Activated CD4-positive, alpha-beta T cell treated with anti-CD3 and anti-CD28 coated beads, Interleukin-2, Interleukin-4, amounts not matched to agents 100 ng/mL and 50 ng/mL, durations not matched to agents 16 hours and 8 hours (primary cell): ENCODE measurements around the gene EFR3B.

ENCODE experiments used
- DNase-seq: peaks from one replicate; pipeline ENCODE4 v3.0.0-alpha.2; 2020; ENCODE audit warnings: low spot score

EFR3B gene

DNA sequence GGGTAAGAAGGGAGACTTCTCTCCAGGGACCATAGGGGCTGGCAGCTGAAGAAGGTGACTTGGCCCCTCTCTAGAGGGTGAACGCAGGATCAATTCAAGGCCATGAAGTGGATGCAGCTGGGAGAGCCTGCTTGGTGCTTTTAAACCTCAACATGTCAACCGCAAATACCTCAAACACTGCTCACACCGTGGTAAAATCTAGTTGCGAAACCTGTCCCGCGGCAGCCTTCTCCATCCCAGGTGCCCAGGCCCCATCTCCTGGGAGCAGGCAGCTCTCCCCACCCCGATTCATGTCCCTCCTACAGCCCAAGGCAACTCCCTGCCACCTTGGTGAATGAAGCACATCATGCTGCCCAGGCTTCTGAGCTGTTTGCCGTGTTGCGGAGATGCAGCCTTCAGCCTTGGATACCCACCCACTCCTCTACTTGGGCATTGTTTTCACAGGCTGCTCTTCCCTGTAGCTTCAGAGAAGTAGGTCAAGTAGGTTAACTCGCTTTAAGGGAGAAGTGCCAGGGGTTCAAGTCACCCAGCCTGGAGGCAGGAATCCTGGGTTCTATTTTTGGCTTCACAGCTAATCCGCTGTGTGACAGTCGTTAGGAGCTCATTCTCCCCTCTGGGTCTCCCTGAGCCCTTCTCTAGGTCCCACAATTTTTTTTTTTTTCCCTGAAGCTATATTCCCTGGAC is 6.2 kb upstream of the EFR3B start:
- DNase-seq = no peak

DNA sequence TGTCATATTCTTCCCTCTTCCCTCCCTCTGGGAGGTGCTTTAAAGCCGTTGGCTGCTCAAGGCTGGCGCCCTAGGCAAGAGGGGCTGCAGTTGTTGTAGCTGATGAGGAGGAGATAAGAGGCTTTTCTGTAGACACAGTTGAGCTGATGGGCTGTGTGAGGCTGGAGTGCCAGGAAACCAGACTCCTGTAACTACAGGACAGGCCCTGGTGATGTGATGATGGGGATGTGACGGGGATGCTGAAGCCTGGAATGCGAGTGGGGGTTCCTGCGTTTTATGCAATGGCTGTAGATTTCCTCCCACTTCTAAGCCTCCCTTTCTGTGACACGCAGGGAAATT is 5.7 kb upstream of the EFR3B start:
- DNase-seq = no peak

DNA sequence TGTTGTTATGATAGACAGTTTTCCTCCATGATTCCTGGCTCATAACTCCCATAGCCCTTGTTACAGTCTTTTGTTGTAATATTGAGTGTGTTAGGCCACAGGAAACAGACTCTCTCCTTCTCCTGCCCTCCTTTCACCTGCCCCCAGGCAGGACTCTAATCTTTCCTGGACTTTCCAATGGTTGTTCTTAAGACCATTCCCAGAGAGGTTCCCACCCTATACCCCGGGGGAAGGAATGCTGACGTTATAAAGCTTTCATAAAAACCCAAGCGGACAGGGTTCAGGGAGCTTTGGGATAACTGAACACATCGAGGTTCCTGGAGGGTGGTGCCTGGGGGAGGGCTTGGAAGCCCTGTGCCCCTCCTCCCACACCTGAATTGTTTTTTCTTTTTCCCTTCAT is 2.8 kb upstream of the EFR3B start:
- DNase-seq = no peak

DNA sequence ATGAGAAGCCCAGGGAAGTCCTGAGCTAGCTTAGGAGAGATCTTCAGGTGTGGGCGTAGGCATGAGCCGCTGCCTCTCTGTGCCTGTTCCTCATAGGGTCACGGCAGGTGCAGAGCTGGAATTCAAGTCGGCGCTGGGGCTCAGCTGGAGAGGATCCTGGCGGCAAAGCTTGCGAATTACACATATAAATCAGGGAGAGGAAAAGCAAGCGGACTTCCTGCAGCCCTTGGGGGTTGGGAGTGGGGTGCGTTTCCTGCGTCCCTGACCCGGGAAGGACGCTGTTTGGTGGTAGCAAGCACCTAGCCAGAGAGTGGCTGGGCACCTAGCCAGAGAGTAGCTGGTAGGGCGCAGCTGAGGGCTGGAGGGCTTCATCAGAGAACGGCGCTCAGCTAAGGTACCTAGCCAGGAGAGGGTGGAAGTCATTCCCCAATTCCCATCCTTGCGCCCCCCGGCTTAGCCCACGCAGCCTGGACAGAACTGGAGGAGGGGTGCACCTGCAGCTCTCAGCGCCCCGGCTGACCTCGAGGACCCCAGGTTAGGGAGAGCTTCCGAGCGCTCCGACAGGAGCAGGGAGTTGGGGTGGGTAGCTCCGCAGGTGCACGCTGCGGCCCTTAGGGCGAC is 459 bp upstream of the EFR3B start:
- no peak for DNase-seq

- no peak for DNase-seq
Measured at GRCh38 chr2:25042321-25043240, 705 bp downstream of the EFR3B start.

GRCh38 chr2:25043241-25043867 is 1.5 kb downstream of the EFR3B start:
- peak; percentile 42 for DNase-seq

DNA sequence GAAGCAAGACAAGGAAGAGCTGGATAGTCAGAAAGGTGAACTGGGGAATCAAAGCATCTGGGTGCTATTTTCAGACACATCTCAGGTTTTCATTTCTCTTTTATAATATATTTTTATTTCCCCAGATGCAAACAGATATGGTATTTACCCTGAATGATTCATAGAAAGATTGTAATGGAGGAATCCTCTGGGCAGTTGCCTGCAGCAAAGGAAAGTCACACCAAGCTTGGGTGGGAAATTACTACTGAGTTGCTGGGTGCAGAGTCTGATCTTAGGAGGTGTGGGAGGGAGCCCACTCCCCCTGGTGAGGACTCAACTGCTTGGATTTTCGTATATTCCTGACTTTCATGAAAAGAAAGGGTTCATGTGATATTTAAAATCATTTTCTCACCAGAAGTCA is 2.1 kb downstream of the EFR3B start:
- DNase-seq = no peak

DNA sequence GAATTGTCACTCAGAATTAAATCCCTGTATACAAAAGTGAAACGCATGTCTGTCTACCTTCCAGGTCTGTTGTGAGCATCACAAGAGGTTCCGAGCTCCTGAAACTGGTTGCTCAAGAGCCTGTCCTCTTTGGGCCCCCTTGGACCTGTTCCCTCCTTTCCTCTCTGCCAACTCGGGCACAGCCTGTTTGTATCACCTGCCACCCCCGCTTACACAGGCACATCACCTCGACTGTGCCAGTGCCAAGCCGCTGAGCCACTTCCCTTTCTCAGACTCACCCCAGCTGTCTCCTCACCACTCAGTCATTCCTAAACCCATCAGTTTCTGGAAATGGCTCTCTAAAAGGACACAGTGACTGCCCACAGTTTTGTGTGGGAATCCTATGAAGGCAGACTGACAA is 3.1 kb downstream of the EFR3B start:
- peak; percentile 15 for DNase-seq

DNA sequence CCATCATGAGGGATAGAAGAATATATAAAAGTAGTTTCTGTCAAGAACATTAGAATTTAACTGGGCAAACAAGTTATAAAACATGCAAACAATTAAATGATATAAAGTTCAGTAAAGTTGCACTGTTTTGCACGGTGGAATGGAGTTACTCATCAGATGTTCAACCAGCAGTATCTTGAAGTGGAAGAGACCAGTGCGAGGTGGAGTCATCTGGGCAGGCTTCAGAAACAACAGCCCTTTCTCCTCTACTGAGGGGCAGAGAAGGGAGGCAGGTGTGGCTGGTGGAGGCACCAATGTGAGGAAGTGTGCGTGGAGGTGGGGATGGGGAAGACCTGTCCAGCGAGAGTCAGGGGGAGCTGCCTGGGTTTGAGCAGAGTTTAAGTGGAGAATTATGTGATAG is 7.5 kb downstream of the EFR3B start:
- no peak for DNase-seq

DNA sequence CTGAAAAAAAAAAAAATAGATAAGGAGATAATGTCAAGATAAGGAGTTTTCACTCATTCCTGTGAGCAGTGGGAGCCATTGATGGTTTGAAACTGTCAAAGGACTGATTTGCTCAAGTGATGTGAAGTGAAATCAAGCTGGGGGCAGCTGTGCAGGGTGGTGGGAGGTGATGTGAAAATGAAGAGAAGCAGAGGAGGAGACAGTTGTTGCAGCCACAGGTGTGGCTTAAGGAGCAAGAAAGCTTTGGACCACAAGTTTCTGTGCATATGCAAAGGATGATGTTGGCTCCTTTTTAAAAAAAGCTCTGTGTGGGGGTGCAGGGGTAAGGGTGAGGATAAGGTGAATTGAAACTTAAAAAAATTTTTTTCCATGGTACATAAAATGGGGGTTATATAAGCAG is 8.3 kb downstream of the EFR3B start:
- no peak for DNase-seq

DNA sequence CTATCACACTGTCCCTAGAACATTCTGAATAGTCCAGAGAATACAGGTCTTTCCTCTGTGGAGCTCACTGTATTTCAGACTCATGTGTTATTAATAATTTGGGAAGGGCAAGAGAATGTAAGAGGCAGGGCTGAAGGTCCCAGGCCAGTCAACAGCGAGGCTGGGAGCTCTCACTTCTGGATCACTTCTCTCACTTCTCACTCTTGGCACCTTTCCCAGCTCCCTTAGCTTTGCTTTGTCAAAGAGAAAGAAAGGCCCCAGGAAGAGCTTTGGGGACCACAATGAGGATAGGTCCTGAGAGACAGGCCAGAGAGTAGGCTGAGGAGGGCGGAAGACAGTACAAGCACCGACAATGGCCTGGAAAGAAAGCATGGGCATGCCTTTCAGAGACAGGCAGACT is 11.2 kb downstream of the EFR3B start:
- no peak for DNase-seq

- no peak for DNase-seq
Measured at GRCh38 chr2:25054720-25055119, 12.8 kb downstream of the EFR3B start.

GRCh38 chr2:25055376-25055920 is 13.6 kb downstream of the EFR3B start:
- DNase-seq = no peak

DNA sequence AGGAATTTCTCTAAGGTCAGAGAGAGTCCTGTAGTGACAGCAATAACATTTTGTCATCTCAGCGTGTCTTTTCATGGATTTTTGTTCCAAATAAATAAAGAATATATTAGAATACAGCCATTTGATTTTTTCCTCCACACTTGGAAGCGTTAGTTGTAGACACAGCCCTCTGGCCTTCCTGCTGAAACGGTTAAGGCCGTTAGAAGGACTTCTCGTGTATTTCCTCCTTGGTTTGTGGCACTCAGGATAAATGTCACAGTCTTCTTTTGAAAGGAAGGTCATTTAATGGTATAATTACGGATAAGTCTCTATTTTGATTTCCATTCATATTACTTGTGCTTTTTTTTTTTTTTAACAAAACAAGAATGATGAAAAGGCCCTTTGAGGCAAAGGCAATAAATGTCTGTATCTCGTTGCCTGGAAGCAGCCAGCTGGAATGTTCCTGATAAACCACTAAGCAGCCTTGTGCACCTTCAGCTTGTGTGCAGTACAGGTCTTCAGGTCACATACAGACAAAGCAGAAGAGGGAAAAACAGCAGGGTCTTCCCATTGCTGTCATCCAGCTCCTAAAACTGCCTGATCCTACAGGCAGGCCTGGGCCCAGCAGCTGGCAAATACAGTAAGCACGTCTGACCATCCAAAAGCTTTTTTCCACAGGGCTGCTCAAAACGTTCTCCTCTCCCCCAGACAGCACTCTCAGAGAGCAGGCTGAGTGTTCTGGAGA is 14.4 kb downstream of the EFR3B start:
- no peak for DNase-seq

DNA sequence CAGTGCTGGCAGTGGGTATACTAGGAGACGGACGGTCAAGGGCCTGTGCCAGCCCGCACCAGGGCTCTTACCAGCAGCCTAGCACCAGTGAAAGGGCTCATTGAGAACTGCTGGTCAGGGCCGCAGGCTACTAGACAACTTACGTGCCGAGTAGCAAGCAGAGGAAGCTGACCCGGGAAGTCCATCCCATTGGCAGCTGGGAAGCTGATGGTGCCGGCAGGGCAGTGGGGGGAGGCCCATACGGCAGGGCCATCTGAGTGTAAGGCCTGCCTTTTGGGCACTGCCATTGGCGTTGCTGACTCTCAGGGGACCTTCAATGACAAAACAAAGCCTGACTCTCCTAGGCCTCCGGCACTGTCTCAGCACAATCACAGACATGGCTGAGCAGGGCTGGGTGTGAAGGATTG is 20.6 kb downstream of the EFR3B start:
- no peak for DNase-seq

DNA sequence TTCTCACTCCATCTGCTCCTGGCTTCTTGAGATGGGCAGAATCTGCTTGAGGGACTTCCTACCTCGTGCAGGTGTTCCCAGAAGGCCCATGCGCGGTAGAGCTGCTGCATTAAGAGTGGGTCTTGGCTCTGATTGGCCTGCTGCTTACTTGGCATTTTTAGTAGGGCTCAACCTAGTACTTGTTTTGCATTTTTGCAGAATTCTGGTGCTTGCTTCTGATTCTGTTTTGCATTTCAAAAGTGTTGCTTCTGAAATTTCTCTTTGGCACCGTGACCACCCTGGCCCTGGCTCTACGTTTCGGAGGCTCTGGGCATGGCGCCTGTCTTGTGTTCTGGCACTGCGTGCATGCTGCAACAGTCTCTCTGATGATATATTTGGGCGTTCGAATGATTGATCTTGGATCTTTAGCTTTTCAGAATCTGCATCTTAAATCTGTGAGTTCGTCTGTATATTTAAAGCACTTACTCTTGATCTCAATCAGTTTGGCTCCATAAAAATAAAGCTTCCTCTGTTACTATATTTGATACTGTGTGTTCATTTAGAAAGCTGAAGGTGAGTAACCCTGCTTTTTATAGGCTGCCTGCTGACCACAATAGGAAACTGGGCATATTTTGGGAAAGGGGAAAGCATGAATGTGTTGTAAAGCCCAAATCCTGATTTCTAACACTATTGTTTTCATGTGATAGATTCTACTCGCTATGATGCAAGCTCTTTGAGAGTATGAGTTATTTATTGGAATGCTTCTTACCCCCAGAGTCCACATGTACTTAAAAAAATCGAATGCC is 22.2 kb downstream of the EFR3B start:
- DNase-seq = no peak

GRCh38 chr2:25065768-25066167 is 23.9 kb downstream of the EFR3B start:
- no peak for DNase-seq

- DNase-seq = no peak
Measured at GRCh38 chr2:25066455-25066854, 24.6 kb downstream of the EFR3B start.

DNA sequence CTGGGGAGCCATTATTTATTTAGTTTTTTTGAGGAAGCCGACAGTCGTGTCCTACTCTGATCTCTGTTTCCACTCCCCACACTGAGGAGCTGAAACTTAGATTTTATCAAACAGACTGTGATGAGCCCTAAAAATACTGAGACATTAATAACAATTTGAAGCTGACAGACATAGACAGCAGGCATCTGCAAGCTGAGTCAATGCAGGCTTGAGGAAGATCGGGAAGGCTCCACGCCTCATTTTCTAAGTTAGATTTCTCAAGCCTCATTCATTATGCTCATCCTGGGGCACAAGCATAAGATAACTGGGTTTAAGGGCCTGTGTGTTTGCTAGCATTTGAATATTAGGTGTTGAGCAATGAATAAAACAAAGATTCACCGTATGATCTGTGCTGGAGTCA is 26.3 kb downstream of the EFR3B start:
- DNase-seq = no peak

DNA sequence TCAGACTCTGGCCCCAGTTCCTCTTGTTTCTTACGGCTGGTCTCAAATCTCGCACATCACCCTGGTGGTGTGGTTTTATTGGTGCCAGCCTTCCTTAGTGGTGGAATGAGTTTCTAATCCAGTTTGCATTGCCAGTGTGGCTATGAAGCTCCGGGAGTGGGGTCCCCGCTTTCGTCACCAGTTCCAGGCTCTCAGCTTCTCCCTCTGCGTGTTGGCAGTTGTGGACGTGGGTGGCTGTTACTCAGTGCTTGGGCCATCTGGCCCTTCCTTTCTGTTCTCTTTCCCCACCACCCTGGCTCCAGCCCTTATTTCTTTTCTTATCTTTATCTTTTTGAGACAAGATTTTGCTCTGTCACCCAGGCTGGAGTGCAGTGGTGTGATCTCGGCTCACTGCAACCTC is 30.1 kb downstream of the EFR3B start:
- no peak for DNase-seq

GRCh38 chr2:25072606-25073005 is 30.7 kb downstream of the EFR3B start:
- no peak for DNase-seq
